M059J (cell line): ENCODE results near the gene CYTH3. TPM values are rescaled to one million over a fixed set of nuclear protein-coding genes. Genes with fewer than 3 reads are reported as not detected.
A peak's percentile ranks its signal among the peaks of the same experiment; 100 is the strongest.
"Not testable (repeated sequence)": the region's sequence is repeated elsewhere in the genome, so short reads cannot be mapped to it uniquely, and the experiment has no call there.

Experiments used
- DNase-seq: peaks from one replicate; pipeline ENCODE4 v3.0.0-alpha.2; 2012; ENCODE audit warnings: low read depth
- total RNA-seq: library from RNA; depleted of rRNA; stranded (reverse); fragments of >200 nt; shearing (Covaris generic); gene quantifications from 2 replicates; pipeline ENCODE4 v1.2.3, GENCODE V29; 2014

CYTH3 gene
- total RNA-seq, 1 experiment from 2014 or later, result 29.6 TPM

GRCh38 chr7:6193709-6194108, 78.7 kb downstream of the CYTH3 start:
- DNase-seq, result no peak

- DNase-seq, result not testable (repeated sequence)
Observed at GRCh38 chr7:6190563-6190962, 81.9 kb downstream of the CYTH3 start.

GRCh38 chr7:6188389-6188788, 84.0 kb downstream of the CYTH3 start:
- no peak for DNase-seq

- no peak for DNase-seq
Observed at GRCh38 chr7:6186577-6186976, 85.8 kb downstream of the CYTH3 start.

GRCh38 chr7:6182993-6183392, 89.4 kb downstream of the CYTH3 start:
- no peak for DNase-seq

- DNase-seq, result no peak
Observed at GRCh38 chr7:6181136-6181535, 91.3 kb downstream of the CYTH3 start.

GRCh38 chr7:6180344-6180725, 92.1 kb downstream of the CYTH3 start:
- DNase-seq, result no peak

- no peak for DNase-seq
Observed at GRCh38 chr7:6179620-6180343, 92.6 kb downstream of the CYTH3 start.

GRCh38 chr7:6178298-6179029, 94.0 kb downstream of the CYTH3 start:
- DNase-seq, result peak; percentile 5

GRCh38 chr7:6175645-6176044, 96.8 kb downstream of the CYTH3 start:
- peak; percentile 78 for DNase-seq

- no peak for DNase-seq
Observed at GRCh38 chr7:6172910-6173295, 99.5 kb downstream of the CYTH3 start.

- DNase-seq, result peak; percentile 22
Observed at GRCh38 chr7:6172224-6172909, 100.1 kb downstream of the CYTH3 start.

- DNase-seq, result no peak
Observed at GRCh38 chr7:6171532-6172223, 100.7 kb downstream of the CYTH3 start.

- no peak for DNase-seq
Observed at GRCh38 chr7:6170571-6171531, 101.6 kb downstream of the CYTH3 start.

- no peak for DNase-seq
Observed at GRCh38 chr7:6169805-6170520, 102.5 kb downstream of the CYTH3 start.

- no peak for DNase-seq
Observed at GRCh38 chr7:6168477-6168868, 104.0 kb downstream of the CYTH3 start.

- DNase-seq, result no peak
Observed at GRCh38 chr7:6167587-6168476, 104.6 kb downstream of the CYTH3 start.

- no peak for DNase-seq
Observed at GRCh38 chr7:6167004-6167551, 105.3 kb downstream of the CYTH3 start.

GRCh38 chr7:6166443-6166891, 106.0 kb downstream of the CYTH3 start:
- DNase-seq, result no peak
